SK-N-SH treated with all-trans-retinoic acid at 6 μM for 48 hours (cell line): Measurements from ENCODE around the gene C20orf144.

ENCODE experiments used
- CREB5 ChIP-seq: fragments of 250-450 bp; sonication (Bioruptor Pico); IDR thresholded peaks from 2 replicates; pipeline ENCODE4 v1.5.1; 2020; ENCODE audit warnings: low read depth, mild to moderate bottlenecking, moderate library complexity
- PPARA ChIP-seq: fragments of 250-450 bp; sonication (Bioruptor Pico); IDR thresholded peaks from 2 replicates; pipeline ENCODE4 v1.5.0; 2020; ENCODE audit warnings: mild to moderate bottlenecking, borderline replicate concordance
- ZFP3 ChIP-seq: fragments of 250-450 bp; sonication (Bioruptor Pico); IDR thresholded peaks from 2 replicates; pipeline ENCODE4 v1.5.0; 2020; ENCODE audit warnings: mild to moderate bottlenecking, moderate library complexity
- ZFP30 ChIP-seq: fragments of 450-650 bp; formaldehyde crosslinking; IDR thresholded peaks from 2 replicates; pipeline ENCODE4 v1.5.0; 2022; ENCODE audit warnings: mild to moderate bottlenecking, moderate library complexity

GRCh38 chr20:33669224-33669623 is 7.1 kb downstream of the C20orf144 start:
- TF ChIP-seq ZFP30 (CRISPR knock-in tag) (no peak), PPARA (no peak), ZFP3 (no peak), CREB5 (no peak)
